Stimulated activated CD4-positive, alpha-beta T cell treated with anti-CD3 and anti-CD28 coated beads, Interleukin-15, amount 100 ng/mL, for 24 hours (primary cell): ENCODE measurements around the gene PSG2.
"Not testable (repeated sequence)": the region's sequence is repeated elsewhere in the genome, so short reads cannot be mapped to it uniquely, and the experiment has no call there.

Experiments
- DNase-seq: peaks from one replicate; pipeline ENCODE4 v3.0.0-alpha.2; 2020

Gene PSG2

GRCh38 chr19:43082601-43083000 lies at the start of gene PSG2:
TSS of gene PSG2 (minus strand) at chr19:43082701. CDS start at chr19:43082569, 132 bp downstream.
- not testable (repeated sequence) for DNase-seq

DNA sequence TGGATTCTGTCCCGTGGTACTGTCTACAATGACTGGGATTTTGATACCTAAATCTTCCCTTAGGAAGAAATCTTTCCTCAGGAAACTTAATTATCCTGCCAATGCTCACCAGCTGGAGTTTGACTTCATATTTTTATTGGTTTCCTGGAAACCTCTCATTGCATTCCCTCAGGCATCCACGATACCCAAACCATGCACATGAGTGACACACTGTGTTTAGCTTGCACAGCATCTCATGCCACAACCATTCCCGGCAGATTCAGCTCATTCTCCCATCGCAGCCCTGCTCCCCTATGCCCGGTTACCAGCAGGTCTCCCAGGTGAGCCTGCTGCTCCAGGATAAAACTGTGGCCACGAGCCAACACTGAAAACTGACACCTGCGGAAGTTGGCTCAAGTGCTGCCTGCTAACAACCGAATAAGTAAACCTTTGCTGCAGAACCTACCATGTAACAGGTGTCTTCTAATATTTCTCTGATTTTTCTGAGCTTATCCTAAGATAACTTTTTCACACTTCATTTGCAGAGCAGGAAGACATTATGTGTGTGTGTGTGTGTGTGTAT lies 48.9 kb upstream of the PSG2 start:
- not testable (repeated sequence) for DNase-seq

DNA sequence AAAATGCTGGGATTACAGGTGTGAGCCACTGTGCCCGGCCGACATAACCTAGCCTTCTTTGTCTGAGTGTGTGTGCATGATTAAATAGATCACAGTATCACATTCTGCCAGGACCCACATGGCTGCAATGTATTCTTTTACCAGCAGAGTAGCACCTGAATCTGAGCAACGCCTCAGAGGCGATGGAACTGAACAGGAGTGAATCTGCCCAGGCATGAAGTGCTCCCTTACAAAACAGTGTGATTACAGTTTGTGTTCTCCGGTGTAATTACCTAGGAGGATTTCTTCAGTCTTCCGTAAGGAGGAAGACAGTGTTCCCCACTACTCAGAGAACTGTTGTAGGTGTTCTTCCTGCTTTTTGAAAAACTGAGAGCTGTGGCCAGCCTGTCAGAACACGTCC lies 46.7 kb upstream of the PSG2 start:
- DNase-seq = not testable (repeated sequence)

GRCh38 chr19:43127336-43127735 lies 44.8 kb upstream of the PSG2 start:
- DNase-seq = not testable (repeated sequence)

DNA sequence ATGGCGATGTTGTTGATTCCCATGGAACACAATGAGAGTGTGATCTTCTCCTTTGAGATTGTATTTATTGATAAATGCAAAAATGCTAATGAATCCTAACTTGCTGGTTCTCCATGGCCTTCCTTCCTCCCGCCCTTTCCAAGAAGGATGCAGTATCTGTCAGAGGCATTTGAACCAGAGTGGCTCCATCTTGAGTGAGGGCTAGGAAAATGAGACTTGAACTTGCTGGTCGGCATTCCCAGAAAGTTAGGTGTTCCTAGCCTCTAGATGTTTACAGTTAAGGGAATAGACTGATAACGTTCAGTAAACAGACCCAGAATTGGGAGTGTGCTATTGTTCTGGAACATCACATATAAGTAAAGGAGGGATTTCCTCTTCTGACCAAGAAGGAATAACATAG lies 44.2 kb upstream of the PSG2 start:
- DNase-seq = no peak

DNA sequence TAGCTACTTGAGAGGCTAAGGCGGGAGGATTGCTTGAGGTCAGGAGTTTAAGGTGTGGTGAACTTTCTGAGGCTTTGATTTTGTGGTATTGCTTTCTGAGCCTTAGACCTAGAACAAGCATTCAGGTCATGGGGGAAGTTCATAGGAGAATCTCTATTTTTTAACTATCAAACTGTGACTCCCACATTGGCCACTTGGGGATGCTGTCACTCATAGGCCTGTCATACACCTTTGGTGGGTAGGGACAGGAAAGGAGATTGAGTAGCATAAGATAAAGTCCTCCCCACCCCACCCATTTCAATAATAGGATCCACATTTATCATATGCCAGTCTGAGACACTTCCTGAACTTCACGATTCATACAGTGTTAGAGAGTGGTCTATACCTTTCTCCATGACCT lies 41.9 kb upstream of the PSG2 start:
- no peak for DNase-seq

DNA sequence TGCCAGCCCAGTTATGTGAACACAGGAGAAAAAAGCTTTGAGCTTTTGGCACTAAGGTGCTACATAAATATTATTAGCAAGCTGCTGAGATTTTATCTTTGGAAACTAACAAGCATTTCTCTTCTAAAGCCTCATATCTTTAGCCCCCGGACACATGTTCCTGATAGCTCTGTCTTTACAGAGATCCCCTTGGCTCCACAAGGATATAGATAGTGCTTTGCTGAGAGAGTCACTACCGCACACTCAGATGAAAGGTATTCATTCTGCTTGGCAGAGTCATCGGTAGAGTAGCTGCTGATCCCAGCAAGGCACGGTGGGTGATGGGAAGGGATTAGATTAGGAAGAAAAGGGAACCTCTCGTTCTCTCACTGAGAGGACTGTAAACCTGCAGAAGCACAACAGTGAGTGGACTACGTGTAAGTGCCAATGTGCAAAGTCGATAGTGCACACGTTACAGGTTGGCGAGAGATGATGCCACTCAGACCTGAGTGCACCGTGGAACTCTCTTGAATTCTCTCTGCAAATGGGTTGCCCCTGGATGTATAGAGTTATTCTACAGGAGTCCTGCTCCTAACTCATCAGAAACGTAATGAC lies 38.0 kb upstream of the PSG2 start:
- not testable (repeated sequence) for DNase-seq

- DNase-seq = not testable (repeated sequence)
These were observed 37.0 kb upstream of the PSG2 start for GRCh38 chr19:43119526-43119925.

DNA sequence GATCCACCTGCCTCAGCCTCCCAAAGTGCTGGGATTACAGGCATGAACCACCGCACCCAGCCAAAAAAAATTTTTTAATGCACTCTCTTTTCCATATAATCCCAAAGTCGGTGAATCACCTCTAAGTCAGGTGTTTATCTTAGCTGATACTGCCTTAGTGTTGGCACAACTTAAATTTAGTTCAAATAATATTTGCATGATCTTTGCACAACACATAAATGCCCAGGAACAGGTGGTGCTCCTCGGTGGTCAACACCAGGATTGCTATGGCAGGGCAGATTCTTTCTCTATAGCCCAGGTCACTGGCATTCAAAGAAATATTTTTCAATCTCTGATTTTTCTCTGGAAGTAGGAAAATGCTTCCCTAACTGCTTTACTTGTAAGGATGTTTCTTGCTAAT lies 33.9 kb upstream of the PSG2 start:
- DNase-seq = not testable (repeated sequence)

- DNase-seq = not testable (repeated sequence)
These were observed 33.0 kb upstream of the PSG2 start for GRCh38 chr19:43115548-43115947.

DNA sequence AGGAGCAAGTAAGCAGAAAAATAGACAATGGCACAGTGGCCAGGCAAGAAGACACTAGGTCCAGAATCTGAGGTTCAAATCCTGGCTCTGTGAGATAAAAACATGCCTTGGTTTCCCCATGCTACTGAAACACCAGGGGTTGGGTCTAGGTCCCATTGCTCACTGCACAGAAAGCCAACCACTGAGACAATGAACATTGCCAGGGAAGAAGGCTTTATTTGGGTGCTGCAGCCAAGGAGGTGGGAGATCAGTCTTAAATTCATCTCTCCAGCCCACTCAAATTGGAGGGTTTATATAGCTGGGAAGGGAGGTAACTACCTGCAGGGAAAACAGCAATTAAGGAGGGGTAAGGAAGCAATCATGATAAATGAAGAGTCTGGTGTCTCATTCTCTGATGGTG lies 32.6 kb upstream of the PSG2 start:
- DNase-seq = not testable (repeated sequence)

DNA sequence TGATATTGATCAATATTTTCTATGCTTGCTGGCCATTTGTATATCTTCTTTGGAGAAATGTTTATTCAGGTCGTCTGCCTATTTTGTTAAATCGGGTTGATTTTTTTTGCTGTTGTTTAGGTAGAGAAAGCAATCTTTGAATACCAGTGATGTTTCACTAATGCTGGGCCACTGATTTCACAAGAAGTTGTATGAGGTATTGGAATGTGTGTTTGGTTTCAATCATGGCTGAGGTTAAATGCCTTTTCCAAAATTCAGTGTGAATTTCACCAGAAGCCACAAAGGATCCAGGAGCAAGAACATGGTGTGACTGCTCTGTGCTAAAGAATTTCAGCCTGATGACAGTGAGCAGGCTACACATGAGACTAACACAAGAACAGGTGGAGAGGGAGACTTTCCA lies 32.1 kb upstream of the PSG2 start:
- DNase-seq = not testable (repeated sequence)

DNA sequence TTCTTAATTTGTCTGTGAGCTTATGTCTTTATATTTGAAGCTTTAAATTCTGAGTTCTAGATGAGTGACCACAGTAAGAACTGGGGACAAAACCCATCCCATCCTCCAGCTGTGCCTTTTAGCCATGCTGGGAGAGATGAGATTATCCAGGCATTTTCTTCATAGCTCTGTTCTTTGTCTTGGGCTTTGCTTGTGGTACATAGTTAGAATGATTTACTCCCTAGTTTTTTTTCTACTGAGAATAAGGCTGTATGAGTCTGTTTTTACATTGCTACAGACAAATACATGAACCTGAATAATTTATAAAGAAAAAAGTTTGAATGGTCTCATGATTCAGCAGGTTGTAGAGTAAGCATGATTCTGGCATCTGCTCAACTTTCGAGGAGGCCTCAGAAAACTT lies 24.9 kb upstream of the PSG2 start:
- DNase-seq = not testable (repeated sequence)

DNA sequence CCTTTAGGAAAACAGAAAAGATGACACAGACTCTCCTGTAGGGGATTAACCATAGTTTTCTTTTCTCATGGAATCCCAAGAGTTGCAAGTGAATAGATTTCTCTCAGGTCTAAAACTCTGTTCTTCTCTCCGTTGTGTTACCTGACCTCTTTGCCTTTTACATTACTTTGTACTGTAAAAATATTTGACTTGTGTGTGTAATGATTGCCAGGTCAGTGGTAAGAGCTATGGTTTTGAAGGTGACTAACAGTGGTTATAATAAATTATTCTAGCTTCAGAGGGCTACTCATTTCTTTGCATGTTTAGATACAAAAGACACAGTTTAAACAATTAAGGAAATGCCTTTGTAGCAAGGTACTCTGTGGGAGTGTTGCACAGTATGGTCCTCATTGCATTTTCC lies 23.0 kb upstream of the PSG2 start:
- no peak for DNase-seq

DNA sequence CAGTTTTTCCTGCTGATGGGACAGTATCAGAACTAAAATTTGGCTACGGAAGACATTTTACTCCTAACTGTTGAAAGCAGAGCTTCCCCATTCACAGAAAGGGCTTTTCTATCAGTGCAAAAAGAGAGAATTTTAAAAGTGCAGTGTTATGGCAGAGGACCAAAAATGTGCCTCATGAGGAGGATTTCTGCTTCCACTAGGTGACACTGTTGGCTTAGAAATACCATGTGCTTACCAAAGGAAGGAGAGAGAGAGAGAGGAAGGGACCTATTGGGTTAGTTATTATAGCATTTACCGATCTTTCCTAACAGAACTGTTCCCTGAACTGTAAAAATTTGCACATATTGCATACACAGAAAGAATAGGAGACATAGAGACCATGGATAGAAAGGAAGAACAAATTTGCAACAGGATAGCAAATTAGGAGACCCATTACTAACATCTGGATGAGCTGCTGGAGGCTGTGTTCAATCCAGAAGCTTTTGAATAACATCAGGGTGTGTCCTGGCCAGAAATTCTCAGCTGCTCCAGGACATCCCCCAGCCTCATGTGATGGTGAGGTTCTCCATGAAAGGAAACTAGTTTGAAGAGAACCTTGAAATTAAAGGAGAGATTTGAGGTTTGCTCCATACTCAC lies 21.8 kb upstream of the PSG2 start:
- DNase-seq = not testable (repeated sequence)

GRCh38 chr19:43101950-43102349 lies 19.4 kb upstream of the PSG2 start:
- no peak for DNase-seq

GRCh38 chr19:43098416-43098815 lies 15.9 kb upstream of the PSG2 start:
- not testable (repeated sequence) for DNase-seq

DNA sequence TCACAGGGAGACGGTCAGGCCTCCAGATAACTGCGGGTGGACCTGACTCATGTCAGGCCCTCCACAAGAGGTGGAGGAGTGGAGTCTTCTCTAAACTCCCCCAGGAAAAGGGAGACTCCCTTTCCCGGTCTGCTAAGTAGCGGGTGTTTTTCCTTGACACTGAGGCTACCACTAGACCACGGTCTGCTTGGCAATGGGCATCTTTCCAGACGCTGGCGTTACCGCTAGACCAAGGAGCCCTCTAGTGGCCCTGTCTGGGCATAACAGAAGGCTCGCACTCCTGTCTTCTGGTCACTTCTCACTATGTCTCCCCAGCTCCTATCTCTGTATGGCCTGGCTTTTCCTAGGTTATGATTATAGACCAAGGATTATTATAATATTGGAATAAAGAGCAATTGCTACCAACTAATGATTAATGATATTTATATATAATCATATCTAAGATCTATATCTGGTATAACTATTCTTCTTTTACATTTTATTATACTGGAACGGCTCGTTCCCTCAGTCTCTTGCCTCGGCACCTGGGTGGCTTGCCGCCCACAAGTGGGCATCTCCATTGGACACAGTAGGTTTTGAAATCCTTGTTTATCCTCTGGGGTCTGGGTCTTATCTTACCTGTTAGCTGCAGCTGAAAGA lies 5.3 kb upstream of the PSG2 start:
- peak; percentile 57 for DNase-seq

GRCh38 chr19:43085796-43086530 lies 3.5 kb upstream of the PSG2 start:
- not testable (repeated sequence) for DNase-seq

- peak; percentile 45 for DNase-seq
These were observed 1.8 kb upstream of the PSG2 start for GRCh38 chr19:43084196-43084832.

- not testable (repeated sequence) for DNase-seq
These were observed 1.2 kb upstream of the PSG2 start for GRCh38 chr19:43083721-43084120.

- no peak for DNase-seq
These were observed 4.2 kb downstream of the PSG2 start for GRCh38 chr19:43078311-43078710.

GRCh38 chr19:43077881-43078280 lies 4.6 kb downstream of the PSG2 start:
- DNase-seq = not testable (repeated sequence)
